ENCODE data around the gene ATP9B.
"Not testable (repeated sequence)": the region's sequence is repeated elsewhere in the genome, so short reads cannot be mapped to it uniquely, and the experiment has no call there.

ATP9B gene

DNA sequence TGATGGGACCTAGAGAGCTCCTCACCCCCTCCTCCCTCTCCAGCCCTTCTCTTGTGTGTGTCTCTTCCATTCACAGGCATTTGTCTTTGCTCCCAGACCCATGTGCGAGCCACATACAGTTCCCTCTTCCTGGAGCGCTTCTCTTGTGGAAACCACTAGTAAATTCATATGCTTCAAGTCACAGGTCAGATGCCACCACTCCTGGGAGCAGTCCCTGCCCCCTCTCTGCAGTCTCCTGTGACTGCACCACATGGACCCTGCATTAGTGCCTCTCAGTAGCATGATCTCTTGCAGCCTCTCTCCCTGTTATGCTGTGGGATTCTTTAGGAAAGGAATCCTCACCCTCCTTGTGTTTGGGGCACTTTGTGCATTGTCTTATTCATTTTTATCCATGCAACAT, 230.1 kb downstream of the ATP9B start:
- DNase-seq, result no peak

DNA sequence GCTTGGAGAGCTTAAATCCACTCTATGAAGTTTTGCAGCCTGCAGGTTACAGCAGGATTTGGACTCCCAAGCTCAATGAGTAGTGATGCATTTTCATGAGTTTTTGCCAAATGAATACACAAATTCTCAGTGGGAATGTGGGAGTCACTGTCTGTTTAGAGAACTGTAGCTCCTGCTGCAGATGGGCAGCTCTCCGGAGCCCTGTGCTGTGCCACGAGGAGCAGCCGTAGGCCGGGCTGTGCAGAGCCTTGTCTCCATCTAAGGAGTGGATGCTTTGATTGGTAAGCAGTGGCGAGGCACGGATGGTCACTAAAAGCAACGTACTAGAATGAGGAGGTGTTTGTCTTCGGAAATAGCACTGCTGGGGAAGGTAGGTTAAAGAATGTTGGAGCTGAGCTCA, 230.5 kb downstream of the ATP9B start:
- no peak for DNase-seq

DNA sequence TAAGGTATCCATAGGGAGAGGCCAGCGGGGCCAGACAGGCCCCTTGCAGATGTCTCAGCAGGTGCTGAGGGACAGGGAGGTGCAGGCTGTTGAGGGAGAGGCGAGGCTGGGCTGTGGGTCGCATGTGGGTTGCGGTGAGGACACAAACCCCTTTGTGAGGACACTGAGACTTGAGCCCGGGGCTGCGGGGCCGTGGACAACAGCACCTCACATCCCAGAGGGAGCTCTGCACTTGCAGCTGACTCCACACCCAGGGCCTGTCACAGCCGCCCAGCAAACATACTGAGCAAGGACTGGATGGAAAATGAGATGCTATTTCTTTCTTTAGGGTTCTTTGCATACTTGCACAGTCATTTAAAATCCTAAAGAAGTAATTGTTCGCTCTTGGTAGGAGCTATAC, 231.2 kb downstream of the ATP9B start:
- no peak for DNase-seq

DNA sequence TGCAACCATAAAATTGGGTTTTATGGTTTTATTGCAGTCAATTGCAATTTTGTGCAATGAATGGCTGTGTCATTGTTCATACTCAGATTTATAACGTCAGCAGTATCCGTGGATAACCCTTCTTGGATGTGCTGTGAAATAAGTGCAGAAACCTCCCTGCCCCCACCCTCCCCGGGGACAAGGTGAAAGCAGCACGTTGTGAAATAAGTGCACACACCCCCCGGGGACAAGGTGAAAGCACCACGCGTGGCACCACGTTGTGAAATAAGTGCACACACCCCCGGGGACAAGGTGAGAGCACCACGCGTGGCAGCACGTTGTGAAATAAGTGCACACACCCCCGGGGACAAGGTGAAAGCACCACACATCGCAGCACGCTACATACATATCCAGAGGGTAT, 232.9 kb downstream of the ATP9B start:
- DNase-seq, result no peak

DNA sequence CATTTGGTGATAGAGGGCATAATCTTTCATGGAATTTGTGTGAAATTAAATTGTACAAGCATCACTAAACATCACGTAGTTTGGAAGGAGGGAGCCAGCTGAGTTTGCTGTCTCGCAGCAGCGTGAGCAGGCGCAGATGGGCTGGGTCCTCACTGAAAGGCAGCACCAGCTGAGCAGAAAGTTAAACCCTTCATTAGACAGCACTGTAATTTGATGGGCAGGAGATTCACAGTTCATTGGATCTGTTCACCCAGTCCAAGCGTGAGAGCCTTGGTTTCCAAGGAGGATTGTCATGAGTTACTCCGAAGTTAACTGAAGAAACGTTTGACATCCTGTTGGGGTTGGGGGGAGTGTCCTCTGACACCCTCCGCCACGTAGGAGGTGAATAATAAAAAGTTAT, 236.7 kb downstream of the ATP9B start:
- DNase-seq, result no peak

DNA sequence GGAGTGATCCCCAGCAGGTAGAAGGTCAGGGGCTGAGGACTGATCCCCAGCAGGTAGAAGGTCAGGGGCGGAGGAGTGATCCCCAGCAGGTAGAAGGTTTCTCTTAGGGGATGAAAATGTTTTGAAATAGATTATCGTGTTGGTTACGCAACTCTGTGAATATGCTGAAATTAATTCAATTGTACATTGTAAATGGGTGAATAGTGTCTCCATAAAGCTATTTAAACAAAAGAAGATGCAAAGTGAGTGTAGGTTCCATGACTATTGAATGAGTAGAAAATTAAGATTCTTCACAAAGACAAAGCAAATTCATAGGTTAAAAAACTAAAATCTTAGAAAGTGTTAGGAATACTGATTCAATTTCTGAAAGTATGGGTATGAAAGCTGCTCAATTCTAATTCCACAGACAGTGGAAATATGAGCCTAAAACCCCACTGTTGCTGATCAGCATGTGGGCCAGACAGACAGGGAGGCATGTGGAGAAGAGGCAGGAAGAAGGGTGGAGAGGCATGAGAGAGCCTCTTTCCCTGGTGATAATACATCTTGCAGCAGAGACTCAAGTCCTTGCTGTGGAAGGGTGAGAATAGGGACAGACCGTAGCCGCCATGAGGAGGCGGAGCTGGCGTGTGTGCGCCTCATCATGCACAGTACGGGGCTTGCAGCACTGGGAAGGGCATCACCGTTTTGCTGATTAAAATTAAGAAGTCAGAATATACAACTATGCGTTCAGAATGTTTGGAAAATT, 240.6 kb downstream of the ATP9B start:
- no peak for DNase-seq

DNA sequence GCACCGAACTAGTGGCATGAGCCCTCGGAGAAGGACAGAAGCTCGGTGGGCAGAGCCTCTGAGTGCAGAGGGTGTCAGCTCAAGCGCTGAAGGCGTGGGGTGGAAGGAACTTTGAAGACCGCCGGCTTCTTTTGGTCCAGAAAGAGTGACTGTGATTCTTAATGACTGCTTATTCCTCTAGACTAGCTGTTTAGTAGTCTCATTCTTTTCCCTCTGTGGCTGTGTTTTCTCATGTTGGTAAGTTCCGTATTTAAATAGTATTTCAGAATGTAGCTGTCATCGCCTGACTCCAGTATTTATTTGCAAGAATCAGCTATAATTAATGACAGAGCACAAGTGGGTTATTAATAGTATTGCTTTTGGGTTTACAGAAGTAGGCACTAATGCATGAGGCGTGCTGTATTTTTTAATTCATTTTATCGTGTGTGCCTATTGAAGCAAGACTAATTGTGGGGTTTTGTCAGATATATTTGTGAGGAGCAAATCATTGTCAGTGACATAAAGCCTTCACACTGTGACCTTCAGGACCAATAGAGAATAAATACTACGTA, 245.7 kb downstream of the ATP9B start:
- no peak for DNase-seq

DNA sequence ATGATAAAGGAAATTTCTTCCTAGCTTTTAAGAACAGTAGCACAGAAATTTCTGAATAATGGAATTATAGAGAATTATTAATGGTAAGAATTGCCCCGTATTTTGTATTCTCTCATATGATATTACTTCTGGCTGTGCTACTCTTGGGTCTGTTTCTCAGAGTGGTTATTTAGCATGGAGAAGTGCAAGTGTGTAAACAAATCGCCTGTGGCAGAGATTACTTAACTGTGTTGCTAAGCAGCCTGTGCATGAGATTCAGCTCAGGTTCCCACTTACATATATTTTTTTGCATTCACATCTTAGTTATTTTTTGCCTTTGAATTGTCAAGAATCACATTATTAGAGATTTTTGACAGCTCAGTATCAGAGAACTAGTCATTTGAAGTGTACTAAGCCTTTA, 246.4 kb downstream of the ATP9B start:
- no peak for DNase-seq

DNA sequence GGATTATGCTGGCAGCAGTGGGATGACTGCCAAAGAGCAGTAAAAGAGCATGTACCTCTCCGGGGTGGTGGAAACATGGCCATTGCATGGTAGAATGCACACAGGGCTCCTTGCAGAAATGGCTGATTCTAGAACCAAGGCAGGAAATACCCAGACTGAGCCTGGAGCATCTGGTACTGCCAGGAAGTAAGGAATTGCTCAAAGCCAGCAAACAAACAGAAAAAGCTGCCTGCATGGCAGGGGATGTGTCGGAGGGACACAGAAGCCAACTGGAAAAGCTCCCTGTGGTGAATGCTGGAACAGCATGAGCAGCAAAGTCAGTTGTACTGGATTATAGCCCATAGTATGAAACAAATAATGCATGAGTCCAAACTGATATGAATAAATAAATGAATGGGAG, 248.5 kb downstream of the ATP9B start:
- no peak for DNase-seq

DNA sequence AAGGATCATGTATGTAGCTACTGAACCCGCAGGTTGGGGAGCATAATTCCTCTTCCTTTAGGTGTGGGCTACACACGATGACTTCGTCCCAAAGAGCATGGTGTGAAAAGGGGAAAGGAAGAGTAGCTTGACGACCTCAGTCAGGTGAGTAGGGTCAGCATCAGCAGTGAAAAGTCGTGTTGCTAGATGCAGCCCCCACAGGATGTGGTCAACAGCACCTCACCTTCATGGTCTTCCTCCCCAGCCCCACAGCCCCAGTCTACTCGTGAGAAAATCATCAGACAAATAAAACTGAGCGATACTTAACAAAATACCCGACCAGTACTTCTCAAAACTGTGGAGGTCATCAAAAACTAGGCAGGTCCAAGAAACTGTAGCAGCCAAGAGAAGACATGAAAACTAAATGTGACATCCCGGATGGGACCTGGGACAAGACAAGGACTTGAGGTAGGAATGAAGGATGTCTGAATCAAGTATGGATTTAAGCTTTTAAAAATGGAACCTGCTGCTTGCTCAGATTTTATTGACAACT, 249.0 kb downstream of the ATP9B start:
- no peak for DNase-seq

DNA sequence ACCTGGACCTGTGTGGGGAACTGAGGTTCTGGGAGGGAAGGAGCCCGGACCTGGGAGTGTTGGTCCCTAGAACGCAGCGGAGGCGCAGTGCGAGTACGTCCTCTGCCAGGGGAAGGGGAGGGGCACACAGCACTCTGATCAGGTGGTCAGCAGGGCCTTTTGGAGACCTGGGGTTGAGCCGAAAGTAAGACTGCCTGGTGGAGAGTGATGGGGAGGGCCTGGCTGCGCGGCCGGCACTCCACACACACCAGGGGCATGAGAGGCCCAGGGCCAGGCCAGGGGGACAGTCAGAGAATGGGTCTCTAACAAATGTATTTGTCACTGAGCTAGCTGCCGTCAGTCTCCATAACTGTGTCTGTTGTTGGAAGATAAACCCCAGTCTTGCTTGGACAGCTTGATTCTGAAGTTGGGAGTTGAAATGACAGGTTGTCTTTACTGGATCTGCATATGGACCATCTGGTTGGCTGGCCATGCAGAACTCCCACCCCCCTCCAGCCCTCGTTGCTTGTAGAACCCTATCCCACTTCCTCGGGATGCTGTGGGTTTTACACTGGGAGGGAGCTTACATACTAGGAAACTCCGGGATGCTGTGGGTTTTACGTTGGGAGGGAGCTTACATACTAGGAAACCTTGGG, 251.1 kb downstream of the ATP9B start:
- no peak for DNase-seq

DNA sequence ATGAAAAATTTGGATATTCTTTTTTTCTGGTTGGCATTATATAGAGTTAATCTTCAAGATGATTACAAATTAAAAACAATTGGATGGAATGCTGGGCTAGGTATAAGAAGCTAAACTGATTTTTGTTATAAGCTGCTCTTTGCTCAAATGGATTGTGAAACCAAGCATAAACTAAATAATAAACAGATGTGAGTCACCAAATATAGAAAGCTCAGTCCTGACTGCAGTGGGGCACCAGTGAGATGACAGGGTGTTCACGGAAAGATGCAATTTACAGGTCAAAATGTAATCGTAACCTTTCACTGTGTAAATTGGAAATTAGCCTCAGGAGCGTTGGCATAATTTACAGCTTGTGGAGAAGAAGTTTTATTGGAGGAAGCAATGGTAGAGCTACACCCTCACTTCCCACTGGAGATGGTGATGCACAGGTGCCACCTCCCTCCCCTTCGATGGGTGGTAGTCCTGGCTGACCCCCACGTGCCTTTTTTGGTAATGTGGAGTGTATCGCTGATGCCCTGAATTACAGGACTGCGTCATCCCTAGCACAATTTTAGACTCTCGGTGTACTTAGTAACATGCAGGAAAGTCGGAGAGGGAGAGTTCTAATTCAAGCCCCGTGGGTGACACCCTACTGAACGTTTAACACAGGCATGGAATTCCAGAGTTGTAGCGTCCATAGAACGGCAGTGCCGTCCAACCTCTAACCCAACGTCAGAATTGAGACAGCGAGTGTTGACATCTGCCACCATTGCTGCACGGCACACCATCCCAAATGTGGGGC, 252.6 kb downstream of the ATP9B start:
- DNase-seq, result no peak

DNA sequence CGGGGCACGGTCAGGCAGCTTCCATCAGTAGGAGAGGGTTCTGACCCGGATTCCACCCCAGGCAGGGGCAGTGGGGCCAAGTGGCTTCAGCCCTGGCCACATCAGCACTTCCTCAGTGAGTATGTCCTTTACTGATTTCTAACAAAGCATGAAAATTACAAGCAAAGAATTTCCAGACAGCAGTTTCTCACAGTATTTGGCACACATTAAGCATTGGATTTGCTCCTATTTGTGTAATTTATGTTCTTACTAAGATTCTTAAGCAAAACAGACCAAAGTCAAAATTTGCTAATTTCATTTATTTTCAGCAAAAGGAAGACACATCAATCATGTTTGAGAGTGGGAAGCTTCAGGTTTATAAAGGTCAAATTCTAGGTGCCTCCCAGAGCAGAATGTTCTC, 253.2 kb downstream of the ATP9B start:
- DNase-seq, result no peak

DNA sequence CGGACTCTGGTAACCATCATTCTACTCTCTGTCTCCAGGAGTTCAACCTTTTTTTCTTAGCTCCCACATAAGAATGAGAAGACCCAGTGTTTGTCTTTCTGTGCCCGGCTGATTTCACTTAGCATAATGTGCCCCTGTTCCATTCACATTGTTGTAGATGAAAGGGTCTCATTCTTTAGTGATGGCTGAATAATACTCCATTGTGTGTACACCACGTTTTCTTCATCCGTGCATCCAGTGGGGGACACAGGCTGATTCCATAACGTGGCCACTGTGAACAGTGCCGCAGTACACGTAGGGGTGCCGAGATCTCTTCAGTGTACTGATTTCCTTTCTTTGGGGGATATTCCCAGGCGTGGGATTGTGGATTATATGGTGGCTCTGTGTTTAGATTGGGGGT, 254.3 kb downstream of the ATP9B start:
- no peak for DNase-seq

DNA sequence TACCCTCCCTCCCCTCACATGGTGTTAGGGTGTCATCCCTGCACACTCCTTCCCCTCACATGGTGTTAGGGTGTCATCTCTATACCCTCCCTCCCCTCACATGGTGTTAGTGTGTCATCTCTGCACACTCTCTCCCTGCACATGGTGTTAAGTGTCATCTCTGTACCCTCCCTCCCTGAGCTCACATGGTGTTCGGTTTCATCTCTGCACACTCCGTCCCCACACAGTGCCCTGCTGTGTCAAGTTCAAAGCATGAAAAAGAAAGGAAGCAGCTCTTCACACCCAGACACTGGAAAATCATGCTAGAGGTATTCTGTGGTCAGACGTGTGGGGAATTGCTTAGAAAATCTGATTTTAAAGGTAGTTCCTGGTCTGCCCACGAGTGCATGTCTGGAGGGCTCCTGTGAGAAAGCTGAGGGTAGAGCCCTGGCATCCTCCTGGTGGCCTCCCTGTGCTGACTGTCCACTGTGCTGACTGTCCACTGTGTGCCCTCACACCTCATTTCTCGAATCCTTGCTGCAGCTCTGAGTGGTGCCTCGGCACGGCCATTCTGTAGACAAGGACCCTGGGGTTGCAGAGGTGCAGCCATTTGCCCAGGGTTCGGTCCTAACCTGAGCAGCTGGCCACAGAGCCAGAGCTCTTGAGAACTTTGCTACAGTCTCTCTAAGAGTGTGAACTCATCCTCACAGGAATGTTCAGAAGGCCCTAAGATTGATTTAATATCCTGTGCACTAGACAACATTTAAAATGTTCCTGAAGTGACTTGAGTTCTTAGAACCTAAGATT, 257.4 kb downstream of the ATP9B start:
- DNase-seq, result no peak

DNA sequence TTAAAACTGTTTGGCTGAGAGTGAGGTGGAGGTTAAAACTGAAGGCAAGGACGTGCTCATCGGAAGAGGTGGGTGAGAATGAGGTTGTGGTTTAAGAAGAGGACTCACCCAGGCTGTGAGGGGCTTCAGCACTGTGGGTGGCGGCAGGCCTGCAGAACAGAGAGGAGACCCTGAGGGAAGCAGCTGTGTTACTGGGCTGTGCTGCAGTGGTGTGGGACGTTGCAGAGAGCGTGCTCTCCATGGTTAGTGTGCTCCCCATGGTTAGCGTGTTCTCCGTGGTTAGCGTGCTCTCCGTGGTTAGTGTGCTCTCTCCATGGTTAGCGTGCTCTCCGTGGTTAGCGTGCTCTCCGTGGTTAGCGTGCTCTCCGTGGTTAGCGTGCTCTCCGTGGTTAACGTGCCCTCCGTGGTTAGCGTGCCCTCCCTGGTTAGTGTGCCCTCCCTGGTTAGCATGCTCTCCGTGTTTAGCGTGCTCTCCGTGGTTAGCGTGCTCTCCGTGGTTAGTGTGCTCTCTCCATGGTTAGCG, 258.1 kb downstream of the ATP9B start:
- DNase-seq, result no peak

DNA sequence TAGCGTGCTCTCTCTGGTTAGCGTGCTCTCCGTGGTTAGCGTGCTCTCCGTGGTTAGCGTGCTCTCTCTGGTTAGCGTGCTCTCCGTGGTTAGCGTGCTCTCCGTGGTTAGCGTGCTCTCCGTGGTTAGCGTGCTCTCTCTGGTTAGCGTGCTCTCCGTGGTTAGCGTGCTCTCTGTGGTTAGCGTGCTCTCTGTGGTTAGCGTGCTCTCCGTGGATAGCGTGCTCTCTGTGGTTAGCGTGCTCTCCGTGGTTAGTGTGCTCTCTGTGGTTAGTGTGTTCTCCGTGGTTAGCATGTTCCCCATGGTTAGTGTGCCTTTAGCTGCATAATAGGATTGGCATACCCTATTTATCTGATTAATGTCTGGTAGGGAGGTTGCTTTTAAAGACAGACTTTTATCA, 258.7 kb downstream of the ATP9B start:
- DNase-seq, result not testable (repeated sequence)

DNA sequence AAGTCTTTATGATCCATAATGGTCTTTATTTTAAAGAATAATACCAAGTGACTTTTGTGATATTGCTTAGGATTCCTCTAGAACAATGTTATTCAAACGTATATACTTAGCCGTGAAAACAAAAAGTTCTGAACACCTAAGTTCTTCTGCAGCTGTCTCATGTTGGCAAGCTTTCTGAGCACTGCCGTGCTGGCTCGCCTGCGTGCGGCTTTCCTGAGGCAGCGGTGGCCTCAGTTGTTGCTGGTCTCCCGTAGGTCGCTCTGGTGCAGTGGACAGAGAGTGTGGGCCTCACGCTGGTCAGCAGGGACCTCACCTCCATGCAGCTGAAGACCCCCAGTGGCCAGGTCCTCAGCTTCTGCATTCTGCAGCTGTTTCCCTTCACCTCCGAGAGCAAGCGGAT, 259.7 kb downstream of the ATP9B start:
- DNase-seq, result no peak

DNA sequence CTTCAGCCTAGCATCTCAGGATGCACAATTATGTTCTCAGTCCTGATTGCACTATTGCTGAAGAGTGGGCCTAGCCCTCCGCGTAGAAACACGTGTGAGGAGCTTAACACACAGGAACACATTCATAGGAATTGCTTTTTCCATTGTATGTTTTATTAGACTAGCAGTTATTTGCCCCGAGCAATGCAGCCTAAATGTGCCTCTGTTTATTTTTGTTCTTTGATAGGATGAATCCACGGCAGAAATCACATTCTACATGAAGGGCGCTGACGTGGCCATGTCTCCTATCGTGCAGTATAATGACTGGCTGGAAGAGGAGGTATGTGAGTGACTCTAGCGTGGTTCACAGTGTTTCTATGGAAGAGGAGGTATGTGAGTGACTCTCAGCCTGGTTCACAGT, 260.6 kb downstream of the ATP9B start:
- no peak for DNase-seq

DNA sequence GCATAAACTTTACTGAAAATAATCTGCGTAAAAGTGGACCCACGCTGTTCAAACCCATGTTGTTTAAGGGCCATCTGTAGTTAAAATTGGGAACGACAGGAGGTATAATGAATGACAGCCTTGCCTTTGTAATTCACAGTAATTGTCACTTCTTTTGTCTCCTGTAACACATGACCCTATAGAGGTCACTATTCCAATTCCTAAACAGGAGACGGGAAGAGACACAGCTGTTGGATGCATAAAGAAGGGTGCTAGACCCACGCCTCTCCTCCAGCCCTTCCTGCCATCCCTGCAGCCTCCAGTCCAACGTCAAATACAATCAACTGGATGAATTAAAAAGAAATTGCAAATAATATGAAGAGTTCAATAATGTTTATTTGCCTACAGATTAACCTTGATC, 263.5 kb downstream of the ATP9B start:
- DNase-seq, result no peak

DNA sequence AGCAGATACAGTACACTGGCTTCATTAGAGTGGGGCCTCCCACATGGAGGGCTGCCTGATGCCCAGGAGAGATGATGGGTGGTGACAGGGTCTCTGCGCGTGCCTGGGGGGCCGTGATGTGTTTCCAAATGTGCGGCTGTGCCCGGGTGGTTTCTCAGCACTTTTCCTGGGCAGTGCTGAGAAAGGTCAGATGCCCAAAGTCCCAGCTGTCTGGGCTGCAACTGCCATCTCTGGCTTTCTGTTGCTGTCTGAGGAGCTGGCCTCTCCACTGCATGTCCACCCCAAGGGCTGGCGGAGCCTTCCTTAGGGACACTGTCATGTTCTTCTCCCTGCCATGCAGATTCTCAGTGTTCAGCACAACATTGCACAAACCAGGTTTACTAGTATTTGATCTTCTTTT, 263.9 kb downstream of the ATP9B start:
- no peak for DNase-seq

DNA sequence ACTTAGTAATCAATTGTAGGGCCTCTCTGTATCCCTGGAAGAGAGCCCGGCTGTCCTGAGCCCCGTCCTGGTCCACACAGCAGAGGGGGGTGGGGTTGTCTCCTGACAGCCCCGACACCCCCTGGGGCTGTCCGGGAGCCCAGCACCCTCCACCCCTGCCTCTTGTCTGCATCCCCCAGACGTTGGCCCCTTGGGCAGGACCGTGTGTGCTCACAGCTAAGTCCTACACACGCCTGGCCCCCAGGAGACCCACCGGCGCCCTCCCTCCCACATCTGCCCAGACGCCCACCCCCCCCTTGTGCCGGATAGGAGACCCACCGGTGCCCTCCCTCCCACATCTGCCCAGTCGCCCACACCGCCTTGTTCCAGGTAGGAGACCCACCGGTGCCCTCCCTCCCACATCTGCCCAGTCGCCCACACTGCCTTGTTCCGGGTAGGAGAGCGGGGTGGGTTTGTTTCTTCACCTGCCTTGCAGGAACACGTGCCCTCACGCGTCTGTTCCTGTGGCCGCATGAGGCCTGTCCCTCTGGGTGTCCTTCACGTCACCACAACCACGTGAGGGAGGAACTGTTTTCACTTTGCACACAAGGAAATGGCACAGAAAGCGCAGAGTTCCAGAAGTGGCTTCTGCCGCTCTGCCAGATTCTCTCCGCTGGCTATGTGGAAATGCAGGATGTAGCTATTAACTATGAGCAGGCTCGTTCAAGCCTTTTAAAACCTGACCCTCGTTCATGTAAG, 265.5 kb downstream of the ATP9B start:
- no peak for DNase-seq
